ENCODE results near the gene BCL2L1.

Gene BCL2L1

GRCh38 chr20:31687777-31688176, 34.9 kb downstream of the BCL2L1 start:
- no peak for DNase-seq (ENCODE audit: low read depth)
- TF ChIP-seq, protein P1, sequence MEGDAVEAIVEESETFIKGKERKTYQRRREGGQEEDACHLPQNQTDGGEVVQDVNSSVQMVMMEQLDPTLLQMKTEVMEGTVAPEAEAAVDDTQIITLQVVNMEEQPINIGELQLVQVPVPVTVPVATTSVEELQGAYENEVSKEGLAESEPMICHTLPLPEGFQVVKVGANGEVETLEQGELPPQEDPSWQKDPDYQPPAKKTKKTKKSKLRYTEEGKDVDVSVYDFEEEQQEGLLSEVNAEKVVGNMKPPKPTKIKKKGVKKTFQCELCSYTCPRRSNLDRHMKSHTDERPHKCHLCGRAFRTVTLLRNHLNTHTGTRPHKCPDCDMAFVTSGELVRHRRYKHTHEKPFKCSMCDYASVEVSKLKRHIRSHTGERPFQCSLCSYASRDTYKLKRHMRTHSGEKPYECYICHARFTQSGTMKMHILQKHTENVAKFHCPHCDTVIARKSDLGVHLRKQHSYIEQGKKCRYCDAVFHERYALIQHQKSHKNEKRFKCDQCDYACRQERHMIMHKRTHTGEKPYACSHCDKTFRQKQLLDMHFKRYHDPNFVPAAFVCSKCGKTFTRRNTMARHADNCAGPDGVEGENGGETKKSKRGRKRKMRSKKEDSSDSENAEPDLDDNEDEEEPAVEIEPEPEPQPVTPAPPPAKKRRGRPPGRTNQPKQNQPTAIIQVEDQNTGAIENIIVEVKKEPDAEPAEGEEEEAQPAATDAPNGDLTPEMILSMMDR (IDR thresholded peaks at IDR 0.05; ENCODE audit: low read depth, low read length, missing control alignments), result no peak
- H3K4me3 ChIP-seq (ENCODE audit: low read depth, low read length), result no peak overlapping the region

GRCh38 chr20:31685853-31686643, 36.6 kb downstream of the BCL2L1 start:
- DNase-seq (ENCODE audit: low read depth), result no peak
- H3K4me3 ChIP-seq (ENCODE audit: low read depth, low read length), result peak overlapping the region; percentile 11; the same call in 1 of the 2 replicates
- TF ChIP-seq, protein P1 (IDR thresholded peaks at IDR 0.05; ENCODE audit: low read depth, low read length, missing control alignments), result no peak

DNA sequence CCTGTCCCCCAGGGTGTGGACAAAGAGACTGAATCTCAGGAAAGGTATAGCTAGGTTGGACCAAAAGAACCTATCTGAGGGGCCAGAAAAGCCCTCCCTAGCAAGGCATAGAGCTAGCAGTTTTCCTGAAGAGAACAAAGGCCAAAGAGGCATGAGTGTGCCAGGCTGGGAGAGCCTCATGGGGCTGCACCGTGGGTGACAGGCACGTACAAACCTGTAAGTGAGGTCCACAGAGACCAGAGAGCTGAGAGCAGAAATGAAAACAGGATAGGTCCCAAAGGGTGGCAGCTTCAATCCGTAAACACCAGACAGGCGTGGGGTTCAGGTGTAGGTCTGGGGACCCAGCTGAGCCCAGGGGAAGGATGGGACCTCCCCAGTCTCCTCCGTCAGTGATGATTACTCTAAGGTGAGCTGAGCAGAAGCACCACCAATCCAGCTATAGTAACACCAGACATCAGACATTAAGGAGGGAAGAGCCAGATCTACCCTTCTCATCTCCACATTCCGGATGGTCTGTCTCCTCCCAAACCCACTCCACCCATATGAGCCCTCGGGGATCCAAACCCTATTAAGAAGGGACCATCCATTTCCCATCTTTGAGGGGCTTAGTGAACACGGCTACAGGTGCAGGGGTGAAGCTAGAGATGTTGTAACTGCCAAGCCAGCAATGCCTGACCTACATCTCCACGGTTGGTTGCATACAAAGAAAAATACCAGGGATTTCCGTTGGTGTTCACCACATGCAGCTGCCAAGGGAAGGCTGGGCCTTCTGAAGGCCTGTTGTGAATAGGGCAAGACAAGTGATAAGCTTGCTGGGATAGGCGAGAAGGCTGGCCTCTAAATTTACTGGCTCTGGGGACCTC, 38.3 kb downstream of the BCL2L1 start:
- H3K4me3 ChIP-seq (ENCODE audit: low read depth, low read length), result no peak overlapping the region; the same call in 1 of the 2 replicates
- no peak for DNase-seq (ENCODE audit: low read depth)
- TF ChIP-seq, protein P1 (IDR thresholded peaks at IDR 0.05; ENCODE audit: low read depth, low read length, missing control alignments), result no peak

- TF ChIP-seq, protein P1 (IDR thresholded peaks at IDR 0.05; ENCODE audit: low read depth, low read length, missing control alignments), result no peak
- no peak for DNase-seq (ENCODE audit: low read depth)
- no peak overlapping the region for H3K4me3 ChIP-seq (ENCODE audit: low read depth, low read length)
Observed at GRCh38 chr20:31682927-31683326, 39.7 kb downstream of the BCL2L1 start.

GRCh38 chr20:31682352-31682751, 40.3 kb downstream of the BCL2L1 start:
- no peak overlapping the region for H3K4me3 ChIP-seq (ENCODE audit: low read depth, low read length)
- TF ChIP-seq, protein P1 (IDR thresholded peaks at IDR 0.05; ENCODE audit: low read depth, low read length, missing control alignments), result no peak
- no peak for DNase-seq (ENCODE audit: low read depth)

- no peak for DNase-seq (ENCODE audit: low read depth)
- no peak overlapping the region for H3K4me3 ChIP-seq (ENCODE audit: low read depth, low read length)
- TF ChIP-seq, protein P1 (IDR thresholded peaks at IDR 0.05; ENCODE audit: low read depth, low read length, missing control alignments), result no peak
Observed at GRCh38 chr20:31681769-31682168, 40.9 kb downstream of the BCL2L1 start.

Measured in GM12864 (cell line).